Natural killer cell treated with Interleukin-12 subunit alpha and Interleukin-12 subunit beta and Interleukin-15 and Interleukin-18, amount 100 ng/mL, for 72 hours (primary cell): ENCODE data around the gene NUDT3. TPM values are rescaled to one million over a fixed set of nuclear protein-coding genes. Genes with fewer than 3 reads are reported as not detected.
"Not testable (repeated sequence)": the region's sequence is repeated elsewhere in the genome, so short reads cannot be mapped to it uniquely, and the experiment has no call there.

Experiments
- ATAC-seq, 2 donors: fragments of 150-1000 bp; cut with Tn5 transposase in 1 of 2; sonication (Bioruptor Pico), chemical (Tn5 transposase) in 1 of 2; 2 replicates each; pipeline ENCODE4 v1.10.0; 2021
- DNase-seq: peaks from one replicate; pipeline ENCODE4 v3.0.0; 2022; ENCODE audit warnings: low spot score
- H3K27ac Mint-ChIP-seq, 2 donors: 1 replicate in 1 of 2; 2 replicates in 1 of 2; pipeline ENCODE4 v1.8.0; 2022; ENCODE audit warnings: mixed read lengths in 2 of 2, mild to moderate bottlenecking in 1 of 2, moderate library complexity in 1 of 2
- H3K27me3 Mint-ChIP-seq, 2 donors: 1 replicate in 1 of 2; 2 replicates in 1 of 2; pipeline ENCODE4 v1.8.0; 2022; ENCODE audit warnings: mixed read lengths in 2 of 2
- H3K36me3 Mint-ChIP-seq: one replicate; pipeline ENCODE4 v1.8.0; 2022; ENCODE audit warnings: mixed read lengths
- H3K4me1 Mint-ChIP-seq, 2 donors: 1 replicate in 1 of 2; 2 replicates in 1 of 2; pipeline ENCODE4 v1.8.0; 2022; ENCODE audit warnings: low read depth in 2 of 2, mixed read lengths in 2 of 2, mild to moderate bottlenecking in 1 of 2
- H3K4me3 Mint-ChIP-seq: one replicate; pipeline ENCODE4 v1.8.0; 2022; ENCODE audit warnings: mixed read lengths
- H3K9me3 Mint-ChIP-seq: 2 replicates; pipeline ENCODE4 v1.8.0; 2022; ENCODE audit warnings: mixed read lengths
- total RNA-seq, 2 donors: library from RNA; stranded (reverse); gene quantifications; one replicate each; pipeline ENCODE4 v1.2.3, GENCODE V29; 2022

Gene NUDT3
- total RNA-seq, 2 donors from 2014 or later = 9.2 to 15.4 TPM

DNA sequence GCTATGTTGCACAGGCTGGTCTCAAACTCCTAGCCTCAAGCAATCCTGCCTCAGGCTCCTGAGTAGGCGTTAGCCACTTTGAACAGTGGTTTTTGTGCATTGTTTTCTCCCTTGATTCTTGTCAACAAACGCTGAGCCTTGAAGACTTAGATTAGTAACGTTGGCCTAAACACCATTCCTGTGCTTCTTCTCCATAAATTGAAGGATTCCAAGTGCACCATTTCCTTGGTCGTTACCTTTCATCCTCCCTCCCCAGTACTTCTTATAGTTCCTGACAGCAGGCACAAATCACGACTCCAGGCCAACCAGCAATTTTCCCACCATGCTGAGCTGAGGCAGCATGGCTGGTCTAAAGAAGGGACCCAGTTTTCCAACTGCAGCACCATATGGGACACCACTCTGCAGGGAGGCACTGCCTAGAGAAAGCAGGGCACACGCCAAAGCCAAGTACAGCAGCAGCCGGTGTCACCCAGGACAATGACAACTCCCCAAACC is 24.5 kb upstream of the NUDT3 start:
- DNase-seq = no peak
- Mint-ChIP-seq H3K4me3 (no peak overlapping the region), H3K4me1 (peaks cover 15 to 18% of the 10 kb centered on the region in 2 donors), H3K27ac (no peak overlapping the region), H3K27me3 (no peaks in the 10 kb centered on the region), H3K9me3 (no peaks in the 10 kb centered on the region), H3K36me3 (peaks cover 24% of the 10 kb centered on the region)
- no peak for ATAC-seq

GRCh38 chr6:34414999-34415858 is 22.8 kb upstream of the NUDT3 start:
- no peaks in the 10 kb centered on the region for H3K27me3 Mint-ChIP-seq
- H3K4me1 Mint-ChIP-seq = peaks cover 8 to 13% of the 10 kb centered on the region in 2 donors
- H3K4me3 Mint-ChIP-seq = no peak overlapping the region
- no peaks in the 10 kb centered on the region for H3K9me3 Mint-ChIP-seq
- DNase-seq = no peak
- peak in 1 of 2 donors; percentile 39 for ATAC-seq
- H3K27ac Mint-ChIP-seq = no peak overlapping the region
- peaks cover 24% of the 10 kb centered on the region for H3K36me3 Mint-ChIP-seq

DNA sequence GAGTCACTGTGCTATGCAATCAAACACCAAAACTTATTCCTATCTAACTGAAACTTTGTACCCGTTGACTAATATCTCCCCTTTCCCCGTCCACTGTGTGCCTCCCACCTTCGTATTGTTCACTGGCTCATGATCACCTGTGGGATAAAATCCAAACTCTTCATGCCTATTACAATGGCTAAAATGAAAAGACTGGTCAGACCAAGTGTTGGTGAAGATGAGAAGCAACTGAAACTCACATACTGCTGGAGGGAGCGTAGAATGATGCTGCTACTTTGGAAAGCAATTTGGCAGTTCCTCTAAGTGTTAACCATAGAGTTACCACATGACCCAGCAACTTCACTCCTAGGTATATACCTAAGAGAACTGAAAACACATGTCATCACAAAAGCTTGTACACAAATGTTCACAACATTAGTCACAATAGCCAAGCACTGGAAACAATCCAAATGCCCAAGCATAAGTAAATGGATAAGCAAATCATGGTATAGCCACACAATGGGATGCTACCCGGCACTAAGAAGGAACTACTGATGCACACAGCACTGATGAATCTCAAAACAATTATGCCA is 20.3 kb upstream of the NUDT3 start:
- Mint-ChIP-seq H3K4me1 (peaks cover 8 to 9% of the 10 kb centered on the region in 2 donors), H3K36me3 (peaks cover 13% of the 10 kb centered on the region), H3K4me3 (no peak overlapping the region), H3K27ac (peak overlapping the region in 1 of 2 donors; percentile 47), H3K27me3 (no peaks in the 10 kb centered on the region), H3K9me3 (no peaks in the 10 kb centered on the region)
- ATAC-seq = peak; percentile 64 to 80
- DNase-seq = no peak

- peaks cover 8% of the 10 kb centered on the region for H3K36me3 Mint-ChIP-seq
- no peaks in the 10 kb centered on the region for H3K9me3 Mint-ChIP-seq
- H3K27me3 Mint-ChIP-seq = no peaks in the 10 kb centered on the region
- H3K4me1 Mint-ChIP-seq = peaks cover 8% of the 10 kb centered on the region in 2 donors
- ATAC-seq (no peak), DNase-seq (no peak)
- H3K4me3 Mint-ChIP-seq = no peak overlapping the region
- H3K27ac Mint-ChIP-seq = no peak overlapping the region
Measured at GRCh38 chr6:34412016-34412415, 19.5 kb upstream of the NUDT3 start.

DNA sequence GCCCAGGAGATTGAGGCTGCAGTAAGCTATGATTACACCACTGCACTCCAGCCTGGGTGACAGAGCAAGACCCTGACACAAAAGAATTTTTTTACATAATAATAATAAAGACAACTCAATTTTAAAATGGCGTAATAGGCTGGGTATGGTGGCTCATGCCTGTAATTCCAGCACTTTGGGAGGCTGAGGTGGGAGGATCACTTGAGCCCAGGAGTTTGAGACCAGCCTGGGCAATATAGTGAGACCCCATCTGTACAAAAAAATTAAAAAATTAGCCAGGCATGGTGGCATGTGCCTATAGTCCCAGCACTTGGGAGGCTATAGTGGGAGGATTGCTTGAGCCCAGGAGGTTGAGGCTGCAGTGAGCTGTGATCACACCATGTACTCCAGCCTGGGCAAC is 15.4 kb upstream of the NUDT3 start:
- ATAC-seq, H3K27ac Mint-ChIP-seq, DNase-seq, H3K4me3 Mint-ChIP-seq, H3K27me3 Mint-ChIP-seq, H3K9me3 Mint-ChIP-seq, H3K36me3 Mint-ChIP-seq, H3K4me1 Mint-ChIP-seq: not testable (repeated sequence)

- H3K4me1 Mint-ChIP-seq = peaks cover 5 to 8% of the 10 kb centered on the region in 2 donors
- H3K4me3 Mint-ChIP-seq = no peak overlapping the region
- no peaks in the 10 kb centered on the region for H3K27me3 Mint-ChIP-seq
- no peak overlapping the region for H3K27ac Mint-ChIP-seq
- DNase-seq (no peak), ATAC-seq (no peak)
- no peaks in the 10 kb centered on the region for H3K9me3 Mint-ChIP-seq
- no peaks in the 10 kb centered on the region for H3K36me3 Mint-ChIP-seq
Measured at GRCh38 chr6:34396518-34396917, 4.0 kb upstream of the NUDT3 start.

DNA sequence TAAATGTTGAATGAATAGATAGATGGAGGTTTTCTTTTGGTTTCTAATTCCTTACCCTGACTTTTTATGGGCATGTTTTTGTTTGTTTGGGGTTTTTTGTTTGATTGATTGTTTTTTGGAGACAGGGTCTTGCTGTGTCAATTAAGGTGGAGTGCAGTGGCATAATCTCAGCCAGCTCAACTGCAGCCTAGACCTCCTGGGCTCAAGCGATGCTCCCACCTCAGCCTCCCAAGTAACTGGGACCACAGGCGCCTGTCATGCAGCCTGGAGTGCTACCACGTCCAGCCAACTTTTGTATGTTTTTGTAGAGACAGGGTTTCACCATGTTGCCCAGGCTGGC is 1.5 kb upstream of the NUDT3 start:
- ATAC-seq (no peak), DNase-seq (no peak)
- Mint-ChIP-seq H3K27ac (peak overlapping the region in 1 of 2 donors; percentile 57), H3K27me3 (no peaks in the 10 kb centered on the region), H3K9me3 (no peaks in the 10 kb centered on the region), H3K4me1 (peaks cover 8 to 13% of the 10 kb centered on the region in 2 donors), H3K4me3 (no peak overlapping the region), H3K36me3 (no peaks in the 10 kb centered on the region)

DNA sequence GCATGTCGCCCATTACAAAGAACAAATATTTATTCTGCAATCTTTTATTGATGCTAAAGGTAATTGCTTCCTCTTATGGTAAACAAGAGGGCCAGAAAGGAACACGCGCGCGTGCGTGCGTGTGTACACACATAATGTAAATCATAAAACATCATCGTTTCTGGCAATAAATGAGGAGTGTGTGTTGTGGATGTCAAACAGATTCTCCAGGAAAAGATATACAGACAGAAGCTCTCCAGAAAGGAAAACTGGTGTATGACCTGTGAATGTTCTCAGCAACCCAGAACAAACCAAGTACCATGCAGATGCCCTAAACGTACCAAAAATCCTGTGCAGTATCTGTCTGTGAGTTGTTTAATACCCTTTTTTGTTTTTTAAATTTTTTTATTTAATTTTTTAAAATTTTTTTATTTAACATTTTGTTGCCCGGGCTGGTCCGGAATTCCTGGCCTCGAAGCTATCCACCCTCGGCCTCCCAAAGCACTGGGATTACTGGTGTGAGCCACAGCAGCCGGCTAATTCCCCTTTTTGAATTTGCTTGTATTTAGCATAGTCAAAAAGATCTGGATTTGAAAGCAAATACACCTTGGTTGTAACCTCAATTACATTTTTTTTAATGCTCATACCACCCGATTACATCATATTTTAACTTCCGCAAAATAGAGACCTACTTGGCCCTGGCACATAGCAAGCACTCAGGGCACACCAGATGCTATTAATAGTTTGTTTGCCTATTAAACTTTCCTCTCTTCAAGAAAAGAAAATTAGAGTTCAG is 909 bp upstream of the NUDT3 start:
- Mint-ChIP-seq H3K27ac (peak overlapping the region; percentile 57 to 60), H3K4me3 (no peak overlapping the region), H3K4me1 (peaks cover 8 to 14% of the 10 kb centered on the region in 2 donors), H3K9me3 (no peaks in the 10 kb centered on the region), H3K36me3 (no peaks in the 10 kb centered on the region), H3K27me3 (no peaks in the 10 kb centered on the region)
- DNase-seq (no peak), ATAC-seq (no peak)

GRCh38 chr6:34391786-34392496 is 528 bp downstream of the NUDT3 start:
- peak overlapping the region in 1 of 2 donors; percentile 57 for H3K27ac Mint-ChIP-seq
- ATAC-seq = peak; percentile 43 to 46
- peaks cover 8 to 14% of the 10 kb centered on the region in 2 donors for H3K4me1 Mint-ChIP-seq
- H3K27me3 Mint-ChIP-seq = no peaks in the 10 kb centered on the region
- H3K36me3 Mint-ChIP-seq = no peaks in the 10 kb centered on the region
- no peaks in the 10 kb centered on the region for H3K9me3 Mint-ChIP-seq
- peak; percentile 70 for DNase-seq
- no peak overlapping the region for H3K4me3 Mint-ChIP-seq

GRCh38 chr6:34391473-34391785 is 1.0 kb downstream of the NUDT3 start:
- no peaks in the 10 kb centered on the region for H3K27me3 Mint-ChIP-seq
- H3K4me3 Mint-ChIP-seq = no peak overlapping the region
- H3K27ac Mint-ChIP-seq = no peak overlapping the region
- peaks cover 9 to 14% of the 10 kb centered on the region in 2 donors for H3K4me1 Mint-ChIP-seq
- no peak for DNase-seq
- H3K9me3 Mint-ChIP-seq = no peaks in the 10 kb centered on the region
- no peaks in the 10 kb centered on the region for H3K36me3 Mint-ChIP-seq
- ATAC-seq = no peak

DNA sequence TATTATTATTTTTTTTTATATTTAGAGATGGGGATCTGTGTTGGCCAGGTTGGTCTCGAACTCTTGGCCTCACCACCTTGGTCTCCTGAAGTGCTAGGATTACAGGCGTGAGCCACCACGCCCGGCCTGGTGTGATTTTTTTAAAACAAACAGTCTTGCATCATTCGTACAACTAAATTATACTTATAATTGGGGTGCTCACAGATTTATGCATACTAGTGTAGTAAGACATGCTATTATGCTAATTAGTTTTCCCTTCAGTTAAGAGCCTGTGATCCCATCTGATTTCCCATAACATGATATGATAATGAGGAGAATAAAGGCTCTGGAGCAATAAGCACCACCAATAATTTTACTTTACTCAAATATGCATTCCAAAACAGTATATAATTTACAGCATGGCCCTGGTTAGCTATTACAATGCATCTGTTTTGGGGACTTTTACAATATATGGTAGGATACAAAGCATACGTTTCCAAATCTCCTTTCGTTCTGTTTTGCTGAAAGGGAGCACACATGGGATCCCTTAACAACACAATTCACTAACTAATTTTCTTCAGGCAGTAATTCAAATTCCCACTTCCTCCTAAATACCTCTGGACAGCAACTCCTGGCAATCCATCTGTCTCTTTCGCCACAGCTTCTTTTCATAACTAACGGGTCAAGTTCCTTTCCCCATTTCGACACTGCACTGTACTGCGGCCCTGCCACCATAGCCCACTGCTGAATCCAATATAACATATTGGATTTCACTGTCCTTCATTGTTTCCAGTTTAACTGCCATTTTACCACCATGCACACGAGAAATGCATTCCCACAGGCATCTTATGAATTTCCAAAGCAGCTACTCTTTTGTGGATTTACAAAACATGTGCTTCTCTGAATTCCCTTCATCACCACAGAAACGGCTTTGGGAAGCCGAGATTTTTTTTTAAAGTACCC is 1.7 kb downstream of the NUDT3 start:
- H3K36me3 Mint-ChIP-seq = no peaks in the 10 kb centered on the region
- no peak overlapping the region for H3K4me3 Mint-ChIP-seq
- ATAC-seq (no peak), DNase-seq (no peak)
- peaks cover 12 to 14% of the 10 kb centered on the region in 2 donors for H3K4me1 Mint-ChIP-seq
- H3K27ac Mint-ChIP-seq = no peak overlapping the region
- no peaks in the 10 kb centered on the region for H3K27me3 Mint-ChIP-seq
- no peaks in the 10 kb centered on the region for H3K9me3 Mint-ChIP-seq

- Mint-ChIP-seq H3K9me3 (no peaks in the 10 kb centered on the region), H3K4me1 (peaks cover 12 to 14% of the 10 kb centered on the region in 2 donors), H3K27ac (no peak overlapping the region), H3K27me3 (no peaks in the 10 kb centered on the region), H3K36me3 (no peaks in the 10 kb centered on the region), H3K4me3 (no peak overlapping the region)
- ATAC-seq (no peak), DNase-seq (no peak)
Measured at GRCh38 chr6:34389034-34389433, 3.4 kb downstream of the NUDT3 start.

DNA sequence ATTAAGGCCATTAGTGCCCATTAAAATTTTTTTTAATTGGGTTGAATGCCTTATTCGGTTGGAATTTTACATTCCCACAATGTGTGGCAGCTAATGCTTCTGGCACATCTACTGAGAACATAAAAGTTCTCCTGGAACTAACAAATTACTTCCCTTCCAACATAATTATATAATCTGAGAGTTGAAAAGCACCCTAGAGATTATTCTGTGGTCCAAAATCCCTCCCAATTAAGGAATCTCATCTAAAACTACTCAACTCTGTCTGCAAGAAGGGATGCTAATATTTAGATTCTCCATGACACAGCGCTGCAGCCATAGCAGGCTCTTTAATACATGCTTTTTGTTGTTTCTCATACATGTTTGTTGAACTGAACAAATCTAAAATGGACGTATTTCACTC is 4.0 kb downstream of the NUDT3 start:
- H3K9me3 Mint-ChIP-seq = no peaks in the 10 kb centered on the region
- ATAC-seq (no peak), DNase-seq (no peak)
- peaks cover 15 to 18% of the 10 kb centered on the region in 2 donors for H3K4me1 Mint-ChIP-seq
- no peak overlapping the region for H3K27ac Mint-ChIP-seq
- H3K36me3 Mint-ChIP-seq = no peaks in the 10 kb centered on the region
- no peak overlapping the region for H3K4me3 Mint-ChIP-seq
- no peaks in the 10 kb centered on the region for H3K27me3 Mint-ChIP-seq
